Lung (tissue), 12 donors: Measurements from ENCODE around the gene EEIG1. TPM values are rescaled to one million over a fixed set of nuclear protein-coding genes. Genes with fewer than 3 reads are reported as not detected.

ENCODE experiments used
- ATAC-seq: fragments of 200-7000 bp; cut with Tn5 transposase; one replicate; pipeline ENCODE4 v1.9.1; 2020; ENCODE audit warnings: moderate number of reproducible peaks; ENCODE audit not compliant: insufficient read depth, low FRiP score
- DNase-seq, 3 donors: peaks; one replicate each; pipeline ENCODE4 v3.0.0-alpha.2; 2013 to 2017
- H3K27ac ChIP-seq, 2 donors: one replicate each; pipeline ENCODE4 v1.5.1; 2013; ENCODE audit warnings: mild to moderate bottlenecking in 2 of 2, moderate library complexity in 2 of 2, control low read depth in 1 of 2, inconsistent platforms in 1 of 2, low read depth in 1 of 2, low read length in 1 of 2
- H3K27me3 ChIP-seq, 3 donors: one replicate each; pipeline ENCODE4 v1.5.1; 2013; ENCODE audit warnings: low read length in 2 of 3; ENCODE audit not compliant: control insufficient read depth in 3 of 3, insufficient read depth in 3 of 3
- H3K36me3 ChIP-seq, 4 donors: one replicate each; pipeline ENCODE4 v1.5.1; 2013; ENCODE audit warnings: low read length in 4 of 4, mild to moderate bottlenecking in 1 of 4, moderate library complexity in 1 of 4; ENCODE audit not compliant: control insufficient read depth in 4 of 4, insufficient read depth in 4 of 4
- H3K4me1 ChIP-seq, 5 donors: one replicate each; pipeline ENCODE4 v1.5.1; 2013; ENCODE audit warnings: low read length in 5 of 5, mild to moderate bottlenecking in 2 of 5, moderate library complexity in 1 of 5; ENCODE audit not compliant: control insufficient read depth in 5 of 5, insufficient read depth in 5 of 5
- H3K4me3 ChIP-seq: one replicate; pipeline ENCODE4 v1.5.1; 2013; ENCODE audit warnings: mild to moderate bottlenecking, control low read depth, moderate library complexity
- H3K9ac ChIP-seq, 2 donors: one replicate each; pipeline ENCODE4 v1.5.1; 2013; ENCODE audit warnings: low read length in 2 of 2, control low read depth in 1 of 2; ENCODE audit not compliant: insufficient read depth in 1 of 2
- H3K9me3 ChIP-seq, 4 donors: one replicate each; pipeline ENCODE4 v1.5.1; 2013; ENCODE audit warnings: low read length in 3 of 4, mild to moderate bottlenecking in 1 of 4, moderate library complexity in 1 of 4; ENCODE audit not compliant: control insufficient read depth in 4 of 4, insufficient read depth in 3 of 4
- CTCF ChIP-seq: IDR thresholded peaks from 2 replicates; pipeline ENCODE4 v1.5.1; 2012; ENCODE audit warnings: mild to moderate bottlenecking; ENCODE audit errors: control extremely low read depth, extremely low read depth
- WGBS, 2 donors: extraction: QIAGEN DNeasy Blood & Tissue Kit; methylation state at CpG; one replicate each; pipeline ENCODE4 v1.1.7; 2013; 5-methylcytosine and 5-hydroxymethylcytosine counted together
- polyA plus RNA-seq, 2 donors: library from polyadenylated mRNA; stranded (reverse); fragments of 200-250 nt; gene quantifications; one replicate each; pipeline ENCODE4 v1.2.1, GENCODE V29; 2013
- total RNA-seq, 2 donors: library from RNA; depleted of rRNA in 1 of 2; stranded (reverse); fragments of >200 nt in 1 of 2; gene quantifications; one replicate each; pipeline ENCODE4 v1.2.1, GENCODE V29; 2014 to 2021
- donor health status: control.
- donor health status: control.
- donor health status: Bipolar disorder and iron deficiency.
- donor health status: healthy.
- donor health status: DM: yes; HTN: yes; CAD: no.

EEIG1 gene
- total and polyA plus RNA-seq, 4 donors, result 13.4 to 66.5 (median 32.7) TPM

GRCh38 chr9:127968042-127968441, 12.7 kb downstream of the EEIG1 start:
- no peak for ATAC-seq
- Histone ChIP-seq H3K36me3 (no peaks in the 10 kb centered on the region), H3K4me3 (no peak overlapping the region), H3K27me3 (no peaks in the 10 kb centered on the region), H3K9me3 (no peaks in the 10 kb centered on the region), H3K9ac (no peak overlapping the region), H3K4me1 (peaks cover 25 to 94% (median 58%) of the 10 kb centered on the region in 5 donors), H3K27ac (peak overlapping the region; percentile 37 to 55)
- DNase-seq, result no peak
- TF ChIP-seq CTCF, result no peak
- 65 to 67% methylated on average over 2 to 3 of the region's 3 CpGs for WGBS, 2 donors

- no peak for ATAC-seq
- DNase-seq, result peak in 1 of 3 donors; percentile 39
- no peak overlapping the region for H3K9ac ChIP-seq
Observed at GRCh38 chr9:127967151-127967809, 13.5 kb downstream of the EEIG1 start.

GRCh38 chr9:127966416-127967150, 14.2 kb downstream of the EEIG1 start:
- Histone ChIP-seq H3K9me3 (no peaks in the 10 kb centered on the region), H3K36me3 (no peaks in the 10 kb centered on the region), H3K27ac (peak overlapping the region; percentile 91), H3K9ac (peak overlapping the region in 1 of 2 donors; percentile 59), H3K27me3 (no peaks in the 10 kb centered on the region), H3K4me1 (peaks cover 25 to 82% (median 50%) of the 10 kb centered on the region in 5 donors), H3K4me3 (no peak overlapping the region)
- 36 to 43% methylated on average over 8 of the region's 8 CpGs for WGBS, 2 donors
- no peak for TF ChIP-seq CTCF
- ATAC-seq (no peak), DNase-seq (peak; percentile 49 to 73 (median 55))

More at GRCh38 chr9:127967151-127967809, 13.5 kb downstream of the EEIG1 start:
- Histone ChIP-seq H3K27me3 (no peaks in the 10 kb centered on the region), H3K36me3 (no peaks in the 10 kb centered on the region), H3K9me3 (no peaks in the 10 kb centered on the region), H3K4me3 (no peak overlapping the region), H3K27ac (peak overlapping the region in 1 of 2 donors; percentile 91), H3K4me1 (peaks cover 25 to 89% (median 54%) of the 10 kb centered on the region in 5 donors)
- no peak for TF ChIP-seq CTCF
- WGBS, 2 donors, result 61 to 63% methylated on average over 9 of the region's 9 CpGs
